ENCODE measurements around the gene POLR2H.
"Not testable (repeated sequence)": the region's sequence is repeated elsewhere in the genome, so short reads cannot be mapped to it uniquely, and the experiment has no call there.

Gene POLR2H

DNA sequence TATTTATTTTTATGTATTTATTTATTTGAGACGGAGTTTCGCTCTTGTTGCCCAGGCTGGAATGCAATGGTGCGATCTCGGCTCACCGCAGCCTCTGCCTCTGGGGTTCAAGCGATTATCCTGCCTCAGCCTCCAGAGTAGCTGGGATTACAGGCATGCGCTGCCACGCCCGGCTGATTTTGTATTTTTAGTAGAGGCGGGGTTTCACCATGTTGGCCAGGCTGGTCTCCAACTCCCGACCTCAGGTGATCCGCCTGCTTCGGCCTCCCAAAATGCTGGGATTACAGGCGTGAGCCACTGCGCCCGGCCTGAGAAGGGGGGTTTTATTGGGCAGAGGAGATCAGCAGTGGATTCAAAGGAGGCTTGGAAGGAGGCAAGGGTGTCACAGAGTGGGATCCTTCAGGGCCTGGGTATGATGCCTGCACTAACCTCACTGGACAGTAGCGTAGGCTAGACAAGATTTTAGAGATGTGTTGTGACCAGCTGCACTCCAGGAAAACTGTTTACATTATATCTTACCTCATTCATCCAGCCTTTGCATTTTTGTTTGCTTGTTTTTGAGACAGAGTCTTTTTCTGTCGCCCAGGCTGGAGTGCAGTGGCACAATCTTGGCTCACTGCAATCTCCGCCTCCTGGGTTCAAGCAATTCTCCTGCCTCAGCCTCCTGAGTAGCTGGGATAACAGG lies 21.9 kb upstream of the POLR2H start:
- not testable (repeated sequence) for H3K9me3 Mint-ChIP-seq, H3K4me3 Mint-ChIP-seq, H3K27ac Mint-ChIP-seq, H3K36me3 Mint-ChIP-seq, DNase-seq
- CTCF ChIA-PET: interaction anchor here (0.8 kb wide), 1 partner anchor 14 kb away, joined by 3 read pairs; no protein-coding TSS in a partner anchor
- Mint-ChIP-seq H3K4me1 (peaks cover 32% of the 10 kb centered on the region), H3K27me3 (peaks cover 10% of the 10 kb centered on the region)

DNA sequence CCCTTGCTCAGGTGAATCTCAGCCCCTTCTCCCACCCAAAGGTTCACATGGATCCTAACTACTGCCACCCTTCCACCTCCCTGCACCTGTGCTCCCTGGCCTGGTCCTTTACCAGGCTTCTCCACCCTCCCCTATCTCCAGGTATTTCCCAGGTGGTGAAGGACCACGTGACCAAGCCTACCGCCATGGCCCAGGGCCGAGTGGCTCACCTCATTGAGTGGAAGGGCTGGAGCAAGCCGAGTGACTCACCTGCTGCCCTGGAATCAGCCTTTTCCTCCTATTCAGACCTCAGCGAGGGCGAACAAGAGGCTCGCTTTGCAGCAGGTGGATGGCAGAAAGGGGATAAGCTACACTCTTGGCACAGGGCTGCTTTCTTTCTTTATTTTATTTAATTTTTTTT lies 19.6 kb upstream of the POLR2H start:
- peaks cover 10% of the 10 kb centered on the region for H3K27me3 Mint-ChIP-seq
- no peak overlapping the region for H3K4me3 Mint-ChIP-seq
- CTCF ChIA-PET: no interaction called here
- H3K36me3 Mint-ChIP-seq: no peaks in the 10 kb centered on the region
- H3K4me1 Mint-ChIP-seq: peaks cover 19% of the 10 kb centered on the region
- H3K27ac Mint-ChIP-seq: no peak overlapping the region
- no peaks in the 10 kb centered on the region for H3K9me3 Mint-ChIP-seq
- no peak for DNase-seq

DNA sequence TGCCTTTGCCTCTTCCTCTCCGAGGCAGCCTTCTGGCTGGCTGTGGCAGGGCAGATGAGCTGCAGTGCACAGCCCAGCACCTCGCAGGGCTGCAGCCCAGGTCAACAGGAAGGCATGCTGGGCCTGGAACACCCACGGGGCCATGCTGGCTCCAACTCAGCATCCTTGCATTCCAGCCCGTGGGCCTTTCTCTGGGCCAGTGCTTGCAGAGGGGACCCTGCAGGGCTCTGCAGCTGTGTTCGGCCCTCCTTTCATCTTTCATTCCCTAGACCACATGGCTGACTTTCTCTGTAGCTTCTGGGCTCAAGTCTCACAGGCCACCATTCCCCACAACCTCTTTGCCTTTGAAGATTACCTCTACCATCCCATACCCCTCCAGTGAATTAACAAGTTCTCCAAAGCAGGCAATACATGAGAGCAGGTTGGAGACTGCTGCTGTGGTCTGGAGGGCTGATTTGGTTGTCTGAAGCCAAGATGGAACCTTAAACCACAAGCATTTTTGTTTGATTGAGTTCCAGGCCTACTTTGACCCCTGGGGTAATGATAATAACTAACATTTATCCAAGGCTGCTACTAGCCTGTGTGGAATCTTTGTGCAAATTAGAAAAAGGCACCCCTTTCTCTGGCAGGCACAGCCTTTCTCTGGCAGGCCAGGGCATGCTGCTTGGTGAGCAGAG lies 18.2 kb upstream of the POLR2H start:
- H3K9me3 Mint-ChIP-seq: no peaks in the 10 kb centered on the region
- H3K27me3 Mint-ChIP-seq: no peaks in the 10 kb centered on the region
- H3K27ac Mint-ChIP-seq: no peak overlapping the region
- H3K36me3 Mint-ChIP-seq: no peaks in the 10 kb centered on the region
- DNase-seq: no peak
- CTCF ChIA-PET: no interaction called here
- peaks cover 9% of the 10 kb centered on the region for H3K4me1 Mint-ChIP-seq
- H3K4me3 Mint-ChIP-seq: no peak overlapping the region

DNA sequence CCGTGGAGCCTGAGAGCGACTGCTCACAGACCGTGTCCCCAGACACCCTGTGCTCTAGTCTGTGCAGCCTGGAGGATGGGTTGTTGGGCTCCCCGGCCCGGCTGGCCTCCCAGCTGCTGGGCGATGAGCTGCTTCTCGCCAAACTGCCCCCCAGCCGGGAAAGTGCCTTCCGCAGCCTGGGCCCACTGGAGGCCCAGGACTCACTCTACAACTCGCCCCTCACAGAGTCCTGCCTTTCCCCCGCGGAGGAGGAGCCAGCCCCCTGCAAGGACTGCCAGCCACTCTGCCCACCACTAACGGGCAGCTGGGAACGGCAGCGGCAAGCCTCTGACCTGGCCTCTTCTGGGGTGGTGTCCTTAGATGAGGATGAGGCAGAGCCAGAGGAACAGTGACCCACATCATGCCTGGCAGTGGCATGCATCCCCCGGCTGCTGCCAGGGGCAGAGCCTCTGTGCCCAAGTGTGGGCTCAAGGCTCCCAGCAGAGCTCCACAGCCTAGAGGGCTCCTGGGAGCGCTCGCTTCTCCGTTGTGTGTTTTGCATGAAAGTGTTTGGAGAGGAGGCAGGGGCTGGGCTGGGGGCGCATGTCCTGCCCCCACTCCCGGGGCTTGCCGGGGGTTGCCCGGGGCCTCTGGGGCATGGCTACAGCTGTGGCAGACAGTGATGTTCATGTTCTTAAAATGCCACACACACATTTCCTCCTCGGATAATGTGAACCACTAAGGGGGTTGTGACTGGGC lies 16.8 kb upstream of the POLR2H start:
- no peak for DNase-seq
- no peaks in the 10 kb centered on the region for H3K36me3 Mint-ChIP-seq
- no peaks in the 10 kb centered on the region for H3K9me3 Mint-ChIP-seq
- CTCF ChIA-PET: interaction anchor here (1.3 kb wide), 1 partner anchor 9 kb away, joined by 4 read pairs; no protein-coding TSS in a partner anchor
- H3K4me1 Mint-ChIP-seq: peaks cover 9% of the 10 kb centered on the region
- no peaks in the 10 kb centered on the region for H3K27me3 Mint-ChIP-seq
- no peak overlapping the region for H3K4me3 Mint-ChIP-seq
- H3K27ac Mint-ChIP-seq: no peak overlapping the region

DNA sequence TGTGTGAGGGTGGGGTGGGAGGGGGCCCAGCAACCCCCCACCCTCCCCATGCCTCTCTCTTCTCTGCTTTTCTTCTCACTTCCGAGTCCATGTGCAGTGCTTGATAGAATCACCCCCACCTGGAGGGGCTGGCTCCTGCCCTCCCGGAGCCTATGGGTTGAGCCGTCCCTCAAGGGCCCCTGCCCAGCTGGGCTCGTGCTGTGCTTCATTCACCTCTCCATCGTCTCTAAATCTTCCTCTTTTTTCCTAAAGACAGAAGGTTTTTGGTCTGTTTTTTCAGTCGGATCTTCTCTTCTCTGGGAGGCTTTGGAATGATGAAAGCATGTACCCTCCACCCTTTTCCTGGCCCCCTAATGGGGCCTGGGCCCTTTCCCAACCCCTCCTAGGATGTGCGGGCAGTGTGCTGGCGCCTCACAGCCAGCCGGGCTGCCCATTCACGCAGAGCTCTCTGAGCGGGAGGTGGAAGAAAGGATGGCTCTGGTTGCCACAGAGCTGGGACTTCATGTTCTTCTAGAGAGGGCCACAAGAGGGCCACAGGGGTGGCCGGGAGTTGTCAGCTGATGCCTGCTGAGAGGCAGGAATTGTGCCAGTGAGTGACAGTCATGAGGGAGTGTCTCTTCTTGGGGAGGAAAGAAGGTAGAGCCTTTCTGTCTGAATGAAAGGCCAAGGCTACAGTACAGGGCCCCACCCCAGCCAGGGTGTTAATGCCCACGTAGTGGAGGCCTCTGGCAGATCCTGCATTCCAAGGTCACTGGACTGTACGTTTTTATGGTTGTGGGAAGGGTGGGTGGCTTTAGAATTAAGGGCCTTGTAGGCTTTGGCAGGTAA lies 16.0 kb upstream of the POLR2H start:
- no peaks in the 10 kb centered on the region for H3K9me3 Mint-ChIP-seq
- H3K4me1 Mint-ChIP-seq: peaks cover 8% of the 10 kb centered on the region
- no peaks in the 10 kb centered on the region for H3K27me3 Mint-ChIP-seq
- no peak for DNase-seq
- H3K4me3 Mint-ChIP-seq: no peak overlapping the region
- no peaks in the 10 kb centered on the region for H3K36me3 Mint-ChIP-seq
- no peak overlapping the region for H3K27ac Mint-ChIP-seq
- CTCF ChIA-PET: interaction anchor here (0.6 to 2.5 kb wide), 4 partner anchors 8 to 457 kb away, joined by 3 to 6 read pairs (median 4); no protein-coding TSS in a partner anchor

DNA sequence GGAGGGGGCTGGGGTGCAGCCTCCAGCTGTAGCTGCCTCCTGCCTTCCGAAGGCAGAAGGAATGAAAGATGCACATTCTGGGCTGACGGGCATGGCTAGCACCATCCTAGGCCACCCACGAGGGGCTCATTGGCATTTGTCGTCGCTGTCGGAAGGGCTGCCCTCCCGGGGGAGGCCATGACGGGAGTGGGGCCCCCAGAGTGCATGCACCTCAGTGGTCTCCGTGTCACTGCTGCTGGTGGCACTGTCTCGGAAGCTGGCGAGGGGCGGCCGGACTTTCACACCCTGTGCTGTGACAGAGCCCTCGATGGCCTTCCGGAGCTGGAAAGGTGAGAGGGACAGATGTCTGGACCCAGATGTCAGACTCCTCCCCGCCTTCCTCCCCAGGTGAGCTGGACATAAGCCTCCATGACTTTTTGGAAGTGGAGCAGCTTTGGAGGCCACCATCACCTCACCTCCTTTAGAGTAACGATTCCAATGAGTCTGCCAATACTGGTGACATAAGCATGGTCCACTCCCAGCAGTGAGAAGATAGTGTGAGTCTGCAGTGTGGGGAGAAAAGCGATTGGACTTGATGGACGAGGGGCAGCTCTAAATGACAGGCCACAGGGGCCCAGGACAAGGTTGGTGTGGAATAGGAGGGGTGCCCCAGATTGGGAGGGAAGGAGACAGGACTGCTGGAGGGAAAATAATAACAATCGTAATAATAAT lies 14.9 kb upstream of the POLR2H start:
- no peaks in the 10 kb centered on the region for H3K9me3 Mint-ChIP-seq

DNA sequence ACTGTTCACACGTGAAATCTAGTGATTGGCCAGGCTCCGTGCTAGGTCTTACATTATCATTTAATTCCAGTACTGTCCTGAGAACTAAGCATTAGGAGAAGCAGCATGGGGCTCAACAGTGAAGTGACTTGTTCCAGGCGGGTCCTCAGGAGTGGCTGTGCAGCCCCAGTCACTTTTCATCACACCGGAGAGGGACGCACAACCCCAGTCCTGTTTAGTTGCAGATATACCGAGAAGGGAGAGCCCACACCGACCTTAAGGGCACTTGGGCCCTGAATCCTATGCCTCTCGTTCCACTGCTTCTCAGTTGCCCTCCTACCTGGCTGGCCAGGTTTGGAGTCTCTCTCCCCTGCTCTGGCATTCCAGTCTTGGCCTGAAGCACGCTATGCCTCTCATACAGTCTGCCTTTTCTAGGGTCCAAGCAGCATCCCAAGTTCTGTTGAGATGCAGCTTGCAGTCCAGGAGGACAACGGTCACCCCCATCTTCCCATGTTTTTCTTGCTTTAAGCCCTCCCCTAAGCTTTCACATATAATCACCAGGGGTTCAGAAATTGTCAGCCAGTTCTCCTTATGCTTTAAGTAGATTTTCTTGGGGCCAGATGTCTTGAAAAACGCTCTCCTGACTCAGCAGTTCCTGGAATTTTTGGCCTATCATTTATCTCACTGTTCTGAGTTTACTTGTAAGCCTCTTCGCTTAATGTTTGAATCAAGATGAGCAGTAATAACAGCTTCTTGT lies 14.0 kb upstream of the POLR2H start:
- CTCF ChIA-PET: interaction anchor here (2.5 kb wide), 1 partner anchor 24 kb away, joined by 6 read pairs; no protein-coding TSS in a partner anchor
- H3K36me3 Mint-ChIP-seq: no peaks in the 10 kb centered on the region
- no peak overlapping the region for H3K27ac Mint-ChIP-seq
- H3K4me3 Mint-ChIP-seq: no peak overlapping the region
- no peaks in the 10 kb centered on the region for H3K4me1 Mint-ChIP-seq
- DNase-seq: no peak
- no peaks in the 10 kb centered on the region for H3K27me3 Mint-ChIP-seq
- H3K9me3 Mint-ChIP-seq: no peaks in the 10 kb centered on the region

More for the DNA sequence above, 14.9 kb upstream of the POLR2H start:
- H3K36me3 Mint-ChIP-seq: no peaks in the 10 kb centered on the region
- no peak overlapping the region for H3K4me3 Mint-ChIP-seq
- DNase-seq: no peak
- CTCF ChIA-PET: interaction anchor here (1.1 to 2.5 kb wide), 2 partner anchors 8 to 25 kb away, joined by 3 to 6 read pairs; no protein-coding TSS in a partner anchor
- no peak overlapping the region for H3K27ac Mint-ChIP-seq
- no peaks in the 10 kb centered on the region for H3K27me3 Mint-ChIP-seq
- H3K4me1 Mint-ChIP-seq: no peaks in the 10 kb centered on the region

DNA sequence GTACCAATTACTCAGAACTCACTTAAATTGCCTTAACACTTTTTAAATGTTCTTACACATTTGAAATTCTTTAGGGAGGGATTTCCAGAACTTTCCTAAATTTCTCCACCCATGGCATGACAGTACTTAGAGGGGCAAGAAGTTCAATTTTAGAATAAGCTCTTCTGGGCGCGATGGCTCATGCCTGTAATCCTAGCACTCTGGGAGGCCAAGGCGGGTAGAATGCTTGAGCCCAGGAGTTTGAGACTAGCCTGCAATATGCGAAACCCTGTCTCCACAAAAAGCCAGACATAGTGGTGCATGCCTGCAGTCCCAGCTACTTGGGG lies 13.5 kb upstream of the POLR2H start:
- no peaks in the 10 kb centered on the region for H3K36me3 Mint-ChIP-seq
- no peak overlapping the region for H3K27ac Mint-ChIP-seq
- CTCF ChIA-PET: no interaction called here
- H3K27me3 Mint-ChIP-seq: no peaks in the 10 kb centered on the region
- H3K4me3 Mint-ChIP-seq: no peak overlapping the region
- DNase-seq: no peak
- H3K9me3 Mint-ChIP-seq: no peaks in the 10 kb centered on the region
- H3K4me1 Mint-ChIP-seq: no peaks in the 10 kb centered on the region

DNA sequence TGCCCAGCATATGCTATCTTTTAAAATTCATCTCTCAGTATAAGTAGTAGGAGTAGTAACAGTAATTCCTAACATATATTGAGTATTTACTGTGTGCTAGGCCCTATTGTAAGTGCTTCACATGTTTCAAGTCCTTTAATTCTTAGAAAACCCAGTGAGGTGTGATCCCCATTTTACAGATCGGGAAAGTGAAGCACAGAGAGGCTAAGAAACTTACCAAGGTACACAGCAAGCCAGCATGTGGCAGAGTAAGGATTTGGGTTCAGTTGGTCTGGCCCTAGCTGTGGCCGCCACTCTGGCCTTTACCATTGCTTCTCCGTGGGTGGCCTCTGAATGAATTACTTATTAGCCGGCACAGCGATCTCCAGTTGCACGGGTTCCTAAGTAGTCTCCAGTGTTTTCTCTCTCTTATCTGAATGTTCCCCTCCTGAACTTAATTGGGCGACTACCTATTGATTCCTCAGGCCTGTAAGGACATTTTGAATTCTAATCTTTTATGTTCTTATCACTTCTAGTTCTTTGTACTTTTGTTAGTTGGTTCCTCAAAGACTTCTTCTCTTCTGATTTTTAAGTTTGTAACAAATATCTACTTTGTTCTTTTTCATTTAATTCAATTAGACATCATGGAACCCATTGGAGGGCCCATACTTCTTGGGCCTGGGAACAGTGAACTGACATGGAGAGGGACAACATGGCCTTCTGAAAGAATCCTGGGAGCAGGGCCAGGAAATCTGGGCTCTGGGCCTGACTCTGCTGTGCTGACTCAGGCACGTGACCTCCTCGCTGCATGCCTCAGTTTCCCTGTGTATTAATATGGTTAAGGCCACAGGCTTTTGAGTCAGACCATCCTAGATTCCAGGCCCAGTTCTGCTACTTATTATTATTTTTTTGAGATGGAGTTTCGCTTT lies 11.7 kb upstream of the POLR2H start:
- no peak overlapping the region for H3K4me3 Mint-ChIP-seq
- H3K27me3 Mint-ChIP-seq: no peaks in the 10 kb centered on the region
- H3K36me3 Mint-ChIP-seq: no peaks in the 10 kb centered on the region
- H3K9me3 Mint-ChIP-seq: no peaks in the 10 kb centered on the region
- H3K27ac Mint-ChIP-seq: no peak overlapping the region
- DNase-seq: no peak
- H3K4me1 Mint-ChIP-seq: no peaks in the 10 kb centered on the region
- CTCF ChIA-PET: no interaction called here

DNA sequence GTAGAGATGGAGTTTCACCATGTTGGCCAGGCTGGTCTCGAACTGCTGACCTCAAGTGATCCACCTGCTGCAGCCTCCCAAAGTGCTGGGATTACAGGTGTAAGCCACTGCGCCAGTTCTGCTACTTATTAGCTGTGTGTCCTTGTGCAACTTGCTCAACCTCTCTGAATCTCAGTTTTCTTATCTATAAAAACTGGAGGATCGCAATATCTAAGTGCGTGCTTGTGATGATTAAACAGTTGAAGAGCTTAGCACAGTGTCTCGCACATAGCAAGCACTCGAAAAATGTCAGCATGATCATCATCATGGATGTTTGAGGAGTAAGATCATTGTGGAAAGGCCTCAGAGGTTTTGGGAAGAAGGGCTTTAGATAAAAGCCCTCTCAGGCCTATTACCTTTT lies 10.9 kb upstream of the POLR2H start:
- H3K9me3 Mint-ChIP-seq: no peaks in the 10 kb centered on the region
- no peak overlapping the region for H3K27ac Mint-ChIP-seq
- no peaks in the 10 kb centered on the region for H3K36me3 Mint-ChIP-seq
- CTCF ChIA-PET: no interaction called here
- no peaks in the 10 kb centered on the region for H3K27me3 Mint-ChIP-seq
- DNase-seq: no peak
- H3K4me3 Mint-ChIP-seq: no peak overlapping the region
- H3K4me1 Mint-ChIP-seq: no peaks in the 10 kb centered on the region

DNA sequence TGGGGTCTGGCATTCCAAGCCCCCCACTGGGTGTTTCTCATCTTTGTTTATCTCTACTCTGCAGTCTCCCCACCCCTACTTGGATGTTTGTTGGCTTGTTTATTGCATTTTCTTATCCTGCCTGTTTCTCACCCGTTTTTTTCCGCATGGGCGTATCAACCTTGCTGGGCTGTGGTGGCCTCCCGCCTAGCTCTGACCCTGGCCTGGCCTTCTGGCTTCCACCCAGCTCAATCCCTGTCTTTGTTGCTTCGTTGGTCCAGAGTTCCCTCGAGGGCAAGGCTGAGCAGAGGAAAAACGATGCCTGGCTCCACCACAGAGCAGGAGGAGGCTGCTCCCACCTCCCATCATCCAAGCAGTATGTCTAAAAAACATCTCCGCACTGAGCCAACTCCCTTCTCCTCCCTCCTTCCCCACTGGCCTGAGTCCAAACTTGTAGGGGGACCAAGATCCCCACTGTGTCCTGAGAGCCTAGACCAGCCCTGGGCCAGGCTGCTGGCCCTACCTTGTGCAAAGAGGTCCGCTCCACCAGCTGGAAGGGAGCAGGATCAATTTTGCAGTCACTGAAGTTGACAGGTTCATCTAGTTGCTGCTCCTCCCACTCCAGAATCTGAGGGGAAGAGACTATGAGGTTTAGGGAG lies 9.9 kb upstream of the POLR2H start:
- Mint-ChIP-seq H3K4me1 (no peaks in the 10 kb centered on the region), H3K4me3 (no peak overlapping the region), H3K36me3 (no peaks in the 10 kb centered on the region), H3K27me3 (no peaks in the 10 kb centered on the region), H3K9me3 (no peaks in the 10 kb centered on the region), H3K27ac (no peak overlapping the region)
- CTCF ChIA-PET: interaction anchor here (1.1 to 1.4 kb wide), 3 partner anchors 9 to 189 kb away, joined by 3 read pairs; partner anchors contain the start of genes CLCN2 and POLR2H
- no peak for DNase-seq
